GM20431 (cell line): ENCODE measurements around the gene LHFPL6.

Experiments used
- in situ Hi-C: fragments of 300-500 bp; cut with MseI, MboI; formaldehyde crosslinking; loops from one replicate; pipeline ENCODE4 v1.15.0; 2020; ENCODE audit warnings: low sequenced_read_pairs; ENCODE audit not compliant: unreplicated experiment

LHFPL6 gene

DNA sequence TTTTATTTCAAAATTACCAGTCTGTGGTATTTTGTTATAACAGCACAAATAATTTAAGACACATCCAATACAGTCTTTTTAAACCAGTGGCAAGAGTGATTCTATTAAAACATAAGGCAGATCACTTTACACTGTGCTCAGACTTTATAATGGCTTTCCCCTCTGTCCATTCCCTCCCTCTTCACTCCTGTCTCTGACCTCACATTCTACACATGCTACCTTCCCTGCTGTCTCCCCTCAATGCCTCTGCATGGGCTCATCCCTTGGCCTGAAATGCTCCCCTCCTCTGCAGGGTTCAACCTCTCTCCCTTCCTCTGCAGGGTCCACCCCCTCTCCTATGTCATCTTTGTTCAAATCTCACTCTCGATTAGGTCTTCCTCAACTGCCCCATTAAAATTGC lies 170.8 kb downstream of the LHFPL6 start:
- in situ Hi-C loops: no loop called here

DNA sequence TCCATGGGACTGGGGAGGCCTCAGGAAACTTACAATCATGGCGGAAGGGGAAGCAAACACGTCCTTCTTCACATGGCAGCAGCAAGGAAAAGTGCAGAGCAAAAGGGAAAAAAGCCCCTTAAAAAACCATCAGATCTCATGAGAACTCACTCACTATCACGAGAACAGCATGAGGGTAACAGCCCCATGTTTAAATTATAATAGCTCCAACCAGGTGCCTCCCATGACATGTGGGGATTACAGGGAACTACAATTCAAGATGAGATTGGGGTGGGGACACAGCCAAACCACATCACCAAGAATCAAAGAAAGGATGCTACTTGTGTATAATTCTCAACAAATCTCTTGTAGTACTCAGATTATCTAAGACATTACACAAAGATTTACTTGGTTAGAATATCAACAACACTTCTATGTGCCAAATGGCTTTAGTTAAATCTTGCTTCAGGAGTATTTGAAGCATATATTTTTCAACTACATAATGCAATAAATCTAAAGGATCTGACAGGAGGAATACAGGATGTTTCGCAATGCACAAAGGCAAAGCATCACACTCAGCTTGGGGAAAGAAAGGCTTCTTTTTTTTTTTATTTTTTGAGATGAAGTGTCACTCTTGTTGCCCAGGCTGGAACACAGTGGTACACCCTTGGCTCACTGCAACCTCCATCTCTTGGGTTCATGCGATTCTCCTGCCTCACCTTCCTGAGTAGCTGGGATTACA lies 180.0 kb downstream of the LHFPL6 start:
- in situ Hi-C loops: loop anchor here (25.0 kb wide), 1 partner anchor 189 kb away; the partner anchor contains the start of gene LHFPL6

DNA sequence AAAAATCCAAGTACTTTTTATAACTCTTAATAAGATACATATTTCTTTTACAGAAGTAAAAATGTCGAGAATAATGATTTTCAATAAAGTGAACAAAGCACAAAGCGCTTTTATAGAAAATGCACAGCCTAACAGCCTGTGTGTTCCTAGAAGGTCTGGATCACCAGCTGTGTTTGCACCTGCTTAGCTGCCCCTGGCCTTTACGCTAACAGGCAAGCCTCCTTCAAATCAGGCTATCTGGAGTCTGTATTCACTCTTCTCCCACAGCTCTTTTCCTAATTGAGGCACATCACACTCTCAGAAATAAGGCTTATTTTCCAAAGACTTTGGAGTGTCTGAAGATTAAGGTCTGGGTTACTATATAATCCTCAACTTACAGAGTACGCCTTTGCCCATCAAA lies 183.1 kb downstream of the LHFPL6 start:
- in situ Hi-C loops: loop anchor here (25.0 kb wide), 1 partner anchor 192 kb away; the partner anchor contains the start of gene LHFPL6

DNA sequence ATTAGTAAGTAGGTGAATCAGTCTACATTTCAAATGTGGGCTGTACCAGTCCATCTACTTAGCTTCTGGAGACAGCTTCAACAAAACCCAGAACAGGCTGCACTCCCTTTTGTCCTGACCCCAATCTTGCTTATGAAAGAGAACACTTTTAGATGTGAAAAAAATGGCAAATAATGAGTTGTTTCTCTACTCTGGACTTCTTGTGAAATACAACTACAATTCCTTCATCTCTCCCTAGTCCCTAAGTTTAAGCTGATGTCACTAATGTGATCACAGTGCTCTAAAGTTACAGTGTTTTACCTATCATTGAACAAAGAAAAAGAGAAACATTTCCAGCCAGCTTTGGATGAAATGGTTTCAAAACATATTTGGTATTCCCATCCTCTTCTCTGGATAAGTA lies 183.9 kb downstream of the LHFPL6 start:
- in situ Hi-C loops: loop anchor here (25.0 kb wide), 1 partner anchor 193 kb away; the partner anchor contains the start of gene LHFPL6

DNA sequence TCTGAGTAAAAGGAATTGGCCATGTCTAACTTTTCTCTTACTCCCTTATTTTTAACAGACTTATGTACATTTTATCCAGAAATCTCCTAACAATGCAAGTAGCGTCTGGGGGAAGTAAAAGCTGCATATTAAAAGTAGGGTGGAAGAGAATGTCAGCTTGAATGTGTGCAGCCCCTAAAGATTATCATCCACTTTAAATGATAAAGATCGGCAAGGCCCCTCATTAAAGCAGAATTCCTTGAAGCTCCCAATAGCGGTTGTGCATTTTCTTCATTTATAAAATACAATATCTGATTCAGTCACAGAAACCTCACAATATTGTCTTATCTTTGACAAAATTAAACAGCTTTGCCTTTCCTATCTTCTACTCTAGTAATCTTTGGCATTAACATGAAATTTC lies 184.6 kb downstream of the LHFPL6 start:
- in situ Hi-C loops: loop anchor here (25.0 kb wide), 1 partner anchor 194 kb away; the partner anchor contains the start of gene LHFPL6

DNA sequence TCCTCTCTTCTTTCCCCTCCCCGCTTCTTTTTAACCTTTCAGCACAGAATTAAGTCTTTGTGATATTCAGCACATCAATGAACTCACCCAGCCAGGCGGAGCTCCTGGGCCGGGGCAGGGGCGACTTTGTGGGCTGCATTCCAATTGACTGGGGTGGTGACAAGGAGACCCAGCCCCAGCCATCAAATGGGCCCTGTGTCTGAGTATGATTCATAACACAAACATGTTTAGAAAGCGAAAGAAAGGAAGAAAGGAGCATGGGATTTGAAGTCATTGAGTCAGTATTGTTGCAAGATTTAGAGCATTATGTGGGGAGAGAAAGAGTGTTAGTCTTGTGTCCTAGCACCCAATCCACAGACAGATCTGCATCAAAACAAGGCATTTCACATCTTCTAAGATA lies 185.3 kb downstream of the LHFPL6 start:
- in situ Hi-C loops: loop anchor here (25.0 kb wide), 1 partner anchor 195 kb away; the partner anchor contains the start of gene LHFPL6

DNA sequence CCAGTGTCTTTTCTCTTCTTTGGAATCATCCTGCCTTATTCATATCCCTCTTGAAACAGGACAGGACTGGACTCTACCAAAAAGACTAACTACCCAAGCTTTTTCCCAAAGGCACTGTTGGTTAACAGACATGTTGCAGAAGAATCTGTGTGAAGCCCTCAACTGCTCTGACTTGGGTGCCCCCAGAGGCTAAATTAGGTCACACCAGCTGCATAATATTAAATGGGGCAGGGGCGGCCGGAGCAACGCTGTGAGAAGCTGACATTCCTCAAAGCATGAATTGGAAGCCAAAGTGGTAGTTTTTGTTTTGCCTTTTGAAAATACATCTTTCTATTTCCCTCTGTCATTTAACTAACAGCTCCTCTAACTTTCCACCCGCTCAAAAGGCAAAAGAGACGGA lies 185.9 kb downstream of the LHFPL6 start:
- in situ Hi-C loops: loop anchor here (25.0 kb wide), 1 partner anchor 195 kb away; the partner anchor contains the start of gene LHFPL6

DNA sequence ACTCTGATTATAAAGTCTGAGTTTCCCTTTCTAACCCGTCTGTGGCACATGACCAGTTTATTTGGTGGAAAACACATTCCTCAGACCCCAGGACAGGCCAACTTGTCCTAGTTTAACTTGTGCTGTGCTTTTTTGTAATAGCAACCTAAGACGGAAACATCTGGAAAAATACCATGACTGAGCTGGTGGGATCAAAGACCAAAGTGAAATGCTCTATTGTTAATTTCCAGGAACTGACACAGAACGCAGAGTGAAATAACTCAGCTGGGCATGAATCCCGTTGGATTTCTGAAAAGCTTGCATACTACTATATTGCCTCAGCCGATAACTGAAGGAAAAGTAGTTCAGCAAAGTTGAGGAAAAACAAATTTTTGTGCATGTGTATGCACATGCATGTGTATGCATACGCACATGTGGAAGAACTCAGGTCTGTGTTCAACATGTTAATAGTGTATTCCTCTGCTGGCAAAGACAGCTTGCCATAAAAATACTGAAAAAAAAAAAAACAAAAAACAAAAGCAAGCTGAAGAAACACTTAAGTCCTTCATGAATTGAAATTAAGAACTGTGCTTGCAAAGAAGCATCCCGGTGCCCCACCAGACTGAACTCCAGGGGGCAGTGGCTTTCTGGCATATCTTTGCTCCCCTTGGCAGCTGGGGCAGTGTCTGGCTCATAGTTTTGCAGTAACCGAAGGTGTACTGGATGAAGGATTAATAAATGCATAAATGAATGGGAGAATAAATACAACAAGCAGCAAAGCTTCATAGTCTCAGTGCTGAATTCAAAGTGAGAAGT lies 187.8 kb downstream of the LHFPL6 start:
- in situ Hi-C loops: loop anchor here (25.0 kb wide), 1 partner anchor 197 kb away; the partner anchor contains the start of gene LHFPL6

DNA sequence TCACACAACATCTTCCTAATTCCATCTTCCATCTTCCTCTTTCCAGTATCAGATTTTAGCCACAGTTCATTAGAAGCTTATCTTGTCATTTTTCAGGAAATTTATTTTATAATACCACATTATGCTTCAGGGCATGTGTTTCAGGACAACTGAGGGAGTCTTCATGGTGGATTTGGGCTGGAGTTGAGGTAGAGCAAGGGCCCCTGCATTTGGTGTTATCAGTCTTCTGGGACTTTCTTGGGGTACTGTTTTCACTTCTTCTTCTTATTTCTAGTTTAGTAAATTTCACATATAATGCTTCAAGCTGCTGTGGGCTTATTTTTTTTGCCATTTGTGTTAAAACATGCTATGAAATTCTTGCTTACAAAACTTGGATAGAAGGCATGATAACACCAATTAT lies 188.7 kb downstream of the LHFPL6 start:
- in situ Hi-C loops: loop anchor here (25.0 kb wide), 1 partner anchor 198 kb away; the partner anchor contains the start of gene LHFPL6

DNA sequence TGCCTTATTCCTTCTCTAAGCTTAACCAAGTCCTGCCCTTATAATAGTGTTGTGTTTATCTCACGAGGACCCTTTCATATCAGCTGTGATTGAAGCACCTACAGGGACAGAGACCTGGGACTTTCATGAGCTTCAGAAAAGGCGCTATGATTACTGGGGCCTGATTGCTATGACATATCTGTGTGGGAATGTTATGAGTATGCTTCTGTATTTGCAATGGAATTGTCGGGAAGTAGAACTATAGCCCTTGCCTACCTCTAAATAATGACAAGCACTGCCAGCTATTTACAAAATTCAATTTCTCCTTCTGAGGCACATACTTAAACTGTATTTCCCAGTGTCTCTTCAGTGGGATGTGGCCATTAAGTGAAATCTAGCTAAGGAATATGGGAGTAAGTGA lies 191.5 kb downstream of the LHFPL6 start:
- in situ Hi-C loops: loop anchor here (25.0 kb wide), 1 partner anchor 201 kb away; the partner anchor contains the start of gene LHFPL6

DNA sequence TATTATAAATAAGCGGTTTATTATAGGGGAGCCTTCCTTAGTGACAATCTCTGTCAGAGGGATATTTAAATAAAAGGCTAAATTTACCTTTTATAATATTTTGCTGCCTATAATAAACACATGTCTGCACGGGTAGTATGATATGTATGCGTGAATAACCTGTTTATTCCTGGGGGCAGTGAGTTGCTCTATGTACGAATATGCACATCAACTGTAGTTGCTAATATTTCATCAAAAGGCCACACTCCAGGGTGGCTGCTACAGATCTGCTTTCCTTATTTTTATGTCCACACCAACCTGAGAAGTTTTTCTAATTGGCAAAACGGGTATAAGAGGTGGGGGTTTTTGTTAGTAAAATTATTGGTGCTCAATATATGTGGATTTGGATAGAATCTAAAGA lies 192.0 kb downstream of the LHFPL6 start:
- in situ Hi-C loops: loop anchor here (25.0 kb wide), 1 partner anchor 201 kb away; the partner anchor contains the start of gene LHFPL6

DNA sequence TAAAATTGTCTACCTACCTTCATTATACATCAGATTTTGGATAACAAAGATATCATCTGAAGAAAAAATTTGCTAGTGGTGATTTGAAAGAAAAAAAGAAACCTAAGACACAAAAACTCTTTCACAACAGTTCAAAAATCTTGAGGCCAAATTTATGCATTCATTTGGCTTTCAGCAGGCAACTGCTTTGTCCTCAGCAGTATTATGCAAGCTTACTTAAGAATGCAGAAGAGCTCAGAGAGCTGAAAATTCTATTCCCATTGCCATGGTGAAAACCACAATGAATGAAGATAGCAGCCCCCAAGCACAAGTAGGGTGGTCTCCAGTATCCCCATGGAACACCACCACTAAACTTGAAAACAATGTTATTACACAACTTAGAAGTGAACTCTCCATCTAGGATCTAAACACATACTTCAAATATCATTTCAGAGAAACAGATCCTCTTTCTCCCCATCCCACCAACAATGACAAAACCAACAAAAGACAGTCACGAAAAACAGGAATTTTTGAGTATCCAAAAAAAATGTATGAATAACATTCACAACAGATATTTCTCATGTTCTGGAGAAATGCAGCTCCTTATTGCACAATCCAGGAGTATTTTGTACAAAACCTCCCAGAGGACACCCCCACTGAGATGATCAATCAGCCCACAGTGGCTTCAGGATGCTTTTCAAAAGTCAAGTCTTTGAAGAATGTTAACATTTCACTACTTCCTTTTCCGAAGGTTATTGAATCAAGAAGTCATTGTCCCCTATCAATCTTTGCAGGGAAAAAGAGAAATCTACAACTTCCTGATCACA lies 192.7 kb downstream of the LHFPL6 start:
- in situ Hi-C loops: loop anchor here (25.0 kb wide), 1 partner anchor 202 kb away; the partner anchor contains the start of gene LHFPL6

DNA sequence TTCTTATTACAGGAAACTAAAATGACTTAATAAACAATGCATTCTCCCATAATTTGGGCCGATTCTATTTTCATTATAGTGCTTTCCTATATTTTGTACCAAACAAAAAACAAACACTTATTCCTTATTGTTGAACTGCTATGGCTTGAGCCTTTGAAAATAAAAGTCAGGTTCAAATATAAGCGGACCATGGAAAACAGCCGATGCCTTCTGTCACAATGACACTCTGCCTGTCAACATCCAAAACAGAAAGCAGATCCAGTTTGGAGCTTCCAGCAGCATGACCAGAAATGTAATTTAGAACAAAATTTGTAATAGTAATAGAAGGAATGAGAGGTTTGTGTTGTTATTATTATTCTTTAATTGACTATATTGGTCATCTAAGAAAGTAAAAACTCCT lies 194.5 kb downstream of the LHFPL6 start:
- in situ Hi-C loops: loop anchor here (25.0 kb wide), 1 partner anchor 204 kb away; the partner anchor contains the start of gene LHFPL6

DNA sequence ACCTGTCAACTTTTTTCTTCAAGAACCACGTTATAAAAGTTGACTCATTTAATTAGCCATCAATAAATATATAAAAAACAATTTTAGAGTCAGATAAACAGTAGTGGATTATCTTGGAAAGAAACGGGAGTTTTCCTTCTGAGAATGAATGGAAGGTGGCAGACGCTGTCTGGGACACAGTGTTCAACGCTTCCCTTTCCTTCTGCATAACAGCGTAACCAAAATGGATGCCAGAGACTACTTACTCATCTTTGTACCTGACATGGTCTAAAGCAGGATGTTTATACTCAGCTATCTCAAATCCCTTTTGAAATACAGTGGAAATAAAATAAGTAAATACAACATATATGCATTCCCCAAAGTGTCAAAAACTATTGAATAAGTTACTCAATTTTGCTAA lies 195.2 kb downstream of the LHFPL6 start:
- in situ Hi-C loops: loop anchor here (25.0 kb wide), 1 partner anchor 205 kb away; the partner anchor contains the start of gene LHFPL6

DNA sequence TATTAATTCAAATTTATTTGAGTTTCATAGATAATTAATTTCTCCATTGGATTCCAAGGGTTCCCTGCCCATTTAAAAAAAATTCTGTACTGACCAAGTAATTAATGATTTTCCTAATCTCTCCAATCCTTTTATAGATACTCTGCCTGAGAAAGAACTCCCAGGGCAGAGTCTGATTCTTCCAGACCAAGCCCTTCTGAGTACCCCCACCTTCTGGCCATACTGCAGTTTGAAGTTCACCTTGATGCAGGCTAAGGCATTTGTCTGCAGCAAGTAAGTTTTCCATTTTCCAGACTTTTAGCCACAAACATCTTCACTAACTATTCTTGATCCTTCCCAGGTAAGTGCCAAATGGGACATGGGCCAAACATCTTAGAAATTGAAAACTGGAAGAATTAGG lies 195.9 kb downstream of the LHFPL6 start:
- in situ Hi-C loops: loop anchor here (25.0 kb wide), 1 partner anchor 205 kb away; the partner anchor contains the start of gene LHFPL6

DNA sequence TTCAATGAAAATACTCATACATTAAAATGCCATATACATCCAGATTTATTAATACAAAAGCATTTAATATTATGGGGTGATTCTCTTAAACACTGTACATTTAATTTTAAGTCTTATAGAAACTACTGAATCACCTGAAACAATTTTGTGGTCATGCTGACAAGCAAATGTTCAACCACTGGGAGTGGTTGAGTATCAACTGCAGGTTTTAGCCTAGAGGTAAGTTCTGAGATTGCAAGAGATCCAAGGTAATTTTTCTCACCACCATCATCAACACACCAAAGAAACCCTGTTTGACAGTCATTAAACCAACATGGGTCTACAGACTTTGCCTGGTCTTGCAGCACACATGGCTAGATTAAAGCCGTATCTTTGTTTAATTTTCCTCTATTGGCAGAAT lies 196.3 kb downstream of the LHFPL6 start:
- in situ Hi-C loops: loop anchor here (25.0 kb wide), 1 partner anchor 206 kb away; the partner anchor contains the start of gene LHFPL6

DNA sequence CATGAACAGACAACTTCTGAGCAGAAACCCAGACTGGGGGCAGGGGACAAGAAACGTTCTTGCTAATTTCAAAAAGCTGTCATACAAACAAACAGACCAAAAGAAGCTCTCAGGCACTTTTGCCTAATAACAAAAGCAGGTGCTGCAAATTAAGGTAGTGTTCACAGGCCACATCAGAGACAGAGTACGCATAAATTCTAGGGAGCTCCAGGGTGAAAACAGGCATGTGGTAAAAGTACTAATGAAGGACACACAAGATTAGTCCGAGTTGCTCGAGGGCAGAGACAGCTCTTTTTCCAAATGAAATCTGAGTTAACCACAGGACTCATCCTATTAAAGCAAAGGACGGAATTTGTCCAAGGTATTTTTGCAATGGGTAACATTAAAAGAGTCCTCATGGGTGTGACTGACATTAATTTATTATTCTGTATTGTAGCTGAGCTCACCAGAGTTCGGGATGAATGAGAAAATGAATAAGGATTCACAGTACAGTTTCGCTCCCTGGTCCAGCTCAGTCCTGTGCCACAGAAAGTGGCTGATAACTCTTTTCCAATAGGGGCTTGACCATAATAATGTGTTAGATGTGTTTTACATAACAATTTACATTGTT lies 197.3 kb downstream of the LHFPL6 start:
- in situ Hi-C loops: loop anchor here (25.0 kb wide), 1 partner anchor 207 kb away; the partner anchor contains the start of gene LHFPL6

DNA sequence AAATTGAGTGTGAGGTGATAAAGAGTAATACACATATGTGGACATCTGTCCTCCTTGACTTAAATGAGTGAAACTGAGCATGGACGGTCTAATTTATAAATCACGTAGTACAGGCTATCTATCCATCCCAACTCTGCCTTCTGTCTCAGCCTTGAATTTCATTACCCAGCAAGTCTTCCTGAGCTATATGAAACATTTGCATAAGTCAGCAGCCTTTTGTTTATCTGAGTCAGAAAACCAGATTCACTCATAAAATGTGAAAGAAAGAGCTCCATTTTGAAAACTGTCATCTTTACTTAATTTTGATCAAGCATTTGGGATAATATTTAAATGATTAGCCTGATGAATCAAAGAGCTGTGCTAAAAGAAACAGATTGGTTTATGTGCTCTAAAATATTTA lies 197.9 kb downstream of the LHFPL6 start:
- in situ Hi-C loops: loop anchor here (25.0 kb wide), 1 partner anchor 207 kb away; the partner anchor contains the start of gene LHFPL6

DNA sequence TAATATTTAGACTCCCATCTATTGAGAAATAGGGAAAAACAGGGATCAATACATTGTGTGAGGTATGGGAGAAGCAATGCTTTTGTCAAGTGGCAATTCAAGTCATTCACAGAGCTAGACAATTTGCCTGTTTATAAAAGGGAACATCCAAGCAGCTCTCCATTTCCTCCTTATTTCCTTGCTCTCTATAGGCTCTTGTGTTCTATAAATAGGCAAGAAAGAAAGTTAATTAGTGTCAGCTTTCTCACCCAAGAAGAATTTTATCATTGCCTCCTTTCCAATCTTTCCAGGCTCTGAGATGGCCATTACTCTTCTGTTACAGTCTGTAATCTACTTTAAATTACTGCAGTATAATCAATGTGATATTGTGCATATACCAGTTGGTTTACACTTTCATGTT lies 199.9 kb downstream of the LHFPL6 start:
- in situ Hi-C loops: loop anchor here (25.0 kb wide), 1 partner anchor 209 kb away; the partner anchor contains the start of gene LHFPL6
